Lung (tissue), 12 donors: ENCODE data around the gene PLXND1. TPM values are rescaled to one million over a fixed set of nuclear protein-coding genes. Genes with fewer than 3 reads are reported as not detected.

Experiments
- ATAC-seq: fragments of 200-7000 bp; cut with Tn5 transposase; one replicate; pipeline ENCODE4 v1.9.1; 2020; ENCODE audit warnings: moderate number of reproducible peaks; ENCODE audit not compliant: insufficient read depth, low FRiP score
- DNase-seq, 3 donors: peaks; one replicate each; pipeline ENCODE4 v3.0.0-alpha.2; 2013 to 2017
- H3K27ac ChIP-seq, 2 donors: one replicate each; pipeline ENCODE4 v1.5.1; 2013; ENCODE audit warnings: mild to moderate bottlenecking in 2 of 2, moderate library complexity in 2 of 2, control low read depth in 1 of 2, inconsistent platforms in 1 of 2, low read depth in 1 of 2, low read length in 1 of 2
- H3K27me3 ChIP-seq, 3 donors: one replicate each; pipeline ENCODE4 v1.5.1; 2013; ENCODE audit warnings: low read length in 2 of 3; ENCODE audit not compliant: control insufficient read depth in 3 of 3, insufficient read depth in 3 of 3
- H3K36me3 ChIP-seq, 4 donors: one replicate each; pipeline ENCODE4 v1.5.1; 2013; ENCODE audit warnings: low read length in 4 of 4, mild to moderate bottlenecking in 1 of 4, moderate library complexity in 1 of 4; ENCODE audit not compliant: control insufficient read depth in 4 of 4, insufficient read depth in 4 of 4
- H3K4me1 ChIP-seq, 5 donors: one replicate each; pipeline ENCODE4 v1.5.1; 2013; ENCODE audit warnings: low read length in 5 of 5, mild to moderate bottlenecking in 2 of 5, moderate library complexity in 1 of 5; ENCODE audit not compliant: control insufficient read depth in 5 of 5, insufficient read depth in 5 of 5
- H3K4me3 ChIP-seq: one replicate; pipeline ENCODE4 v1.5.1; 2013; ENCODE audit warnings: mild to moderate bottlenecking, control low read depth, moderate library complexity
- H3K9ac ChIP-seq, 2 donors: one replicate each; pipeline ENCODE4 v1.5.1; 2013; ENCODE audit warnings: low read length in 2 of 2, control low read depth in 1 of 2; ENCODE audit not compliant: insufficient read depth in 1 of 2
- H3K9me3 ChIP-seq, 4 donors: one replicate each; pipeline ENCODE4 v1.5.1; 2013; ENCODE audit warnings: low read length in 3 of 4, mild to moderate bottlenecking in 1 of 4, moderate library complexity in 1 of 4; ENCODE audit not compliant: control insufficient read depth in 4 of 4, insufficient read depth in 3 of 4
- WGBS, 2 donors: extraction: QIAGEN DNeasy Blood & Tissue Kit; methylation state at CpG; one replicate each; pipeline ENCODE4 v1.1.7; 2013; 5-methylcytosine and 5-hydroxymethylcytosine counted together
- polyA plus RNA-seq, 2 donors: library from polyadenylated mRNA; stranded (reverse); fragments of 200-250 nt; gene quantifications; one replicate each; pipeline ENCODE4 v1.2.1, GENCODE V29; 2013
- total RNA-seq, 2 donors: library from RNA; depleted of rRNA in 1 of 2; stranded (reverse); fragments of >200 nt in 1 of 2; gene quantifications; one replicate each; pipeline ENCODE4 v1.2.1, GENCODE V29; 2014 to 2021
- TF ChIP-seq, protein P1 (sequence below): IDR thresholded peaks from 2 replicates; pipeline ENCODE4 v1.5.1; 2012; ENCODE audit warnings: mild to moderate bottlenecking; ENCODE audit errors: control extremely low read depth, extremely low read depth
- donor health status: control.
- donor health status: control.
- donor health status: Bipolar disorder and iron deficiency.
- donor health status: healthy.
- donor health status: DM: yes; HTN: yes; CAD: no.

Gene PLXND1
- total and polyA plus RNA-seq, 4 donors = 128 to 233 (median 180) TPM

DNA sequence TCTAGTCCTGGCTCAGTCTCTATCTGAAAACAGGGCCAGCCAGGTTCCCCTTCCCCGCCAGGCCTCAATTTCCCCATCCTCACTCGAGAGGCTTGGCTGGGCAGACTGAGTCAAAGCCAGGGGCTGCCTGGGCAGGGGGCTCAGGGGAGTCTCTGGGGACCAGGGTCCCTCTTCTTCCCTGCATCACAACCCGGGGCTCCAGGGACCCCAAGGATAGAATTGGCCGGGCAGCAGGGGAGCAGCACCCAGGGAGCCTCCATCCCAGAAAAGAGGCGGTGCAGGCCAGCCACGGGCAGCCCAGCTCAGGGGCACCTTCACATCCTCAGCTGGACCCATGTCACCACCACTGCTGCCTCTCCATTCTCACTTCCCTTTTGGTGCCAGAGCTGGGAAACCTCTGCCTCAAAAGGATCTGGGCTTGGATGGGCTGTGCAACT is 13.3 kb upstream of the PLXND1 start:
- ATAC-seq (no peak), DNase-seq (no peak)
- Histone ChIP-seq H3K9ac (no peak overlapping the region), H3K9me3 (no peaks in the 10 kb centered on the region), H3K4me1 (peaks cover 0 to 46% (median 24%) of the 10 kb centered on the region in 5 donors), H3K36me3 (no peaks in the 10 kb centered on the region), H3K27me3 (no peaks in the 10 kb centered on the region), H3K27ac (peak overlapping the region; percentile 34 to 82), H3K4me3 (no peak overlapping the region)
- WGBS, 2 donors = 77 to 81% methylated on average over 6 of the region's 6 CpGs
- TF ChIP-seq, protein P1, sequence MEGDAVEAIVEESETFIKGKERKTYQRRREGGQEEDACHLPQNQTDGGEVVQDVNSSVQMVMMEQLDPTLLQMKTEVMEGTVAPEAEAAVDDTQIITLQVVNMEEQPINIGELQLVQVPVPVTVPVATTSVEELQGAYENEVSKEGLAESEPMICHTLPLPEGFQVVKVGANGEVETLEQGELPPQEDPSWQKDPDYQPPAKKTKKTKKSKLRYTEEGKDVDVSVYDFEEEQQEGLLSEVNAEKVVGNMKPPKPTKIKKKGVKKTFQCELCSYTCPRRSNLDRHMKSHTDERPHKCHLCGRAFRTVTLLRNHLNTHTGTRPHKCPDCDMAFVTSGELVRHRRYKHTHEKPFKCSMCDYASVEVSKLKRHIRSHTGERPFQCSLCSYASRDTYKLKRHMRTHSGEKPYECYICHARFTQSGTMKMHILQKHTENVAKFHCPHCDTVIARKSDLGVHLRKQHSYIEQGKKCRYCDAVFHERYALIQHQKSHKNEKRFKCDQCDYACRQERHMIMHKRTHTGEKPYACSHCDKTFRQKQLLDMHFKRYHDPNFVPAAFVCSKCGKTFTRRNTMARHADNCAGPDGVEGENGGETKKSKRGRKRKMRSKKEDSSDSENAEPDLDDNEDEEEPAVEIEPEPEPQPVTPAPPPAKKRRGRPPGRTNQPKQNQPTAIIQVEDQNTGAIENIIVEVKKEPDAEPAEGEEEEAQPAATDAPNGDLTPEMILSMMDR = no peak

DNA sequence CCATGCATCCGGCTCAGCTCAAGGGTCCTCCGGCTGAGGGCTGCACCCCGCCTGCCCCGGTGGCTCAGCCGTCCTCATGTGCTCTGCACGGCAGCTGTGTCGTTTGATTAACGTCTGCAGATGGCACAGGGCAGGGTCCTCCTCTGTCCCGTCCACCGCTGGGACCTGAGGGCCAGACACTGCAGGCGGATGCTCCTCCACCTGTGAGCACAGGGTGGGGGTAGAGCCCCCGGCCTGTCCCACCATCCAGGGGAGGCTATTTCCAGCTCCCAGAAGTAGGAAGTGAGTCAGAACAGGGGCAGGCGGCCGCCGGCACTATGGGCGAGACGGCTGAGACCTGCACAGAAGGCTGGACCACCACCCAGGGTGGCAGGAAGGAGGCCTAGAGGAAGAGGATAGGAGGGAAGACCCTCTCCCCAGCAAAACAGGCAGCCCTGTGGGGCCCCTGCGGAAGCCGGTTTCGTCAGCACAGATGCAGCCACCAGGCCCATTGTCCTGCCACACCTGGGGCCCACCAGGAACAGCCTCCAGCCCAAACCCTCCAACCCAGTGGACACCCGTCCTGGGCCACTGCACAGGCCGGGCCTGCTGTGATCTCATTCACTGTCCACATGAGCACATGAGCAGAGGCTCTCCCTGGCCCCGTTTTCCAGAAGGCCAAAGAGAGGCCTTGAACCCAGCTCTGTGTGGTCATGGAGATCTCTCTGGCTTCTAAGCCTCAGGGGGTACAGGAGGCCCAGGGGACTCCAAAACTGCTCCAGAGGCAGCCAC is 12.6 kb upstream of the PLXND1 start:
- Histone ChIP-seq H3K36me3 (no peaks in the 10 kb centered on the region), H3K4me3 (no peak overlapping the region), H3K9ac (no peak overlapping the region), H3K4me1 (peaks cover 0 to 45% (median 18%) of the 10 kb centered on the region in 5 donors), H3K27me3 (no peaks in the 10 kb centered on the region), H3K27ac (peak overlapping the region; percentile 40 to 82), H3K9me3 (no peaks in the 10 kb centered on the region)
- 46 to 47% methylated on average over 23 of the region's 23 CpGs for WGBS, 2 donors
- TF ChIP-seq, protein P1 = no peak
- ATAC-seq (no peak), DNase-seq (no peak)

DNA sequence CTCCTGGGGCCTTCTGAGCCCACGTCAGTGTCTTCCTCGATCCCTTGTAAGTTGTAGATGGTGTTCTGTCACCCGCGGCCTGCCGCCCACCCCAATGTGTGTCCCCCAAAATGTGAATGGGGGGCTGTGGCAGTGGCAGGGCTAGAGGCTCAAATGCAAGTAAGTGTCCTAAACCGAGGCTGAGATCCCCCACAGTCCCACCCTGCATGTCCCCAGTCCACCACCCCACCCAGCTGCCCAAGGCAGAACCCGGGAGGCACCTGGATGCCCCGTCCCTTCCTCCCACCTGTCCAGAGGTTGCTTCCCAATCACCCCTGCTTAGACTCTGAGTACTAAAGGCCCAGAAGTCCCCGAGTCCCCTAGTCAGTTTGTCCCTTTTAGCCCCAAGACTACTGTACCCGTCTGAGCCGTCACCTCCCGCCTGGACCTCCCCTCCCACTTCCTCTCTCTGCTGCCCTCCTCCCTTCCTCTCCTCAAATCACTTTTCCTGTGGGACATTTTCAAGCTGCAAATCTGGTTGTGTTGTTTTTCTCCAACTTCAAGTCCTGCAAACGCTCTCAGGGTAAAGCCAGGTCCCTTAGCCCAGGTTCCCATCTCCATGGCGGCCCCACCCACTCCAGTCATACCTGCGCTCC is 11.8 kb upstream of the PLXND1 start:
- H3K9ac ChIP-seq = no peak overlapping the region
- no peak for ATAC-seq
- TF ChIP-seq, protein P1 = no peak
- no peak overlapping the region for H3K4me3 ChIP-seq
- no peaks in the 10 kb centered on the region for H3K9me3 ChIP-seq
- no peak for DNase-seq
- no peaks in the 10 kb centered on the region for H3K27me3 ChIP-seq
- H3K36me3 ChIP-seq = no peaks in the 10 kb centered on the region
- peaks cover 0 to 40% (median 12%) of the 10 kb centered on the region in 5 donors for H3K4me1 ChIP-seq
- 61 to 63% methylated on average over 15 of the region's 15 CpGs for whole genome bisulfite sequencing, 2 donors
- peak overlapping the region; percentile 40 to 82 for H3K27ac ChIP-seq
